Smooth muscle cell (in vitro differentiated cells): ENCODE measurements around the gene MRGPRG. TPM values are rescaled to one million over a fixed set of nuclear protein-coding genes. Genes with fewer than 3 reads are reported as not detected.

ENCODE experiments used
- DNase-seq: peaks from one replicate; lab custom pipeline; 2025; ENCODE audit not compliant: unreplicated experiment; lab: John Stamatoyannopoulos, UW
- H2AFZ ChIP-seq: fragments of 200-600 bp; sonication (generic); 2 replicates; pipeline ENCODE4 v1.6.0; 2016; ENCODE audit warnings: antibody characterized with exemption, low read depth, mild to moderate bottlenecking
- H3F3A ChIP-seq: fragments of 200-600 bp; sonication (generic); 2 replicates; pipeline ENCODE4 v1.6.0; 2017; ENCODE audit warnings: antibody characterized with exemption, low read depth
- H3K27ac ChIP-seq: fragments of 200-600 bp; sonication (generic); 2 replicates; pipeline ENCODE4 v1.5.1; 2016; ENCODE audit warnings: low read depth, mild to moderate bottlenecking
- H3K27me3 ChIP-seq: fragments of 200-600 bp; sonication (generic); 2 replicates; pipeline ENCODE4 v1.6.1; 2016; ENCODE audit warnings: low read depth, mild to moderate bottlenecking
- H3K36me3 ChIP-seq: fragments of 200-600 bp; sonication (generic); 2 replicates; pipeline ENCODE4 v1.5.1; 2016; ENCODE audit warnings: low read depth
- H3K4me1 ChIP-seq: fragments of 200-600 bp; sonication (generic); 2 replicates; pipeline ENCODE4 v1.5.1; 2016; ENCODE audit warnings: low read depth
- H3K4me2 ChIP-seq: fragments of 200-600 bp; sonication (generic); 2 replicates; pipeline ENCODE4 v1.6.0; 2016; ENCODE audit warnings: mild to moderate bottlenecking
- H3K4me3 ChIP-seq: fragments of 200-600 bp; sonication (generic); 2 replicates; pipeline ENCODE4 v1.5.1; 2016; ENCODE audit warnings: mild to moderate bottlenecking
- H3K79me2 ChIP-seq: fragments of 200-600 bp; sonication (generic); 2 replicates; pipeline ENCODE4 v1.6.0; 2016; ENCODE audit warnings: low read depth, mild to moderate bottlenecking
- H3K9ac ChIP-seq: fragments of 200-600 bp; sonication (generic); 2 replicates; pipeline ENCODE4 v1.6.0; 2016; ENCODE audit warnings: low read depth
- H3K9me3 ChIP-seq: fragments of 200-600 bp; sonication (generic); replicated peaks from 2 replicates; pipeline ENCODE4 v1.5.1; 2016; ENCODE audit warnings: low read depth
- H4K20me1 ChIP-seq: fragments of 200-600 bp; sonication (generic); 2 replicates; pipeline ENCODE4 v1.6.0; 2016; ENCODE audit warnings: low read depth
- CTCF ChIP-seq: fragments of 200-600 bp; sonication (generic); IDR thresholded peaks from 2 replicates; pipeline ENCODE4 v1.5.1; 2017; ENCODE audit warnings: borderline replicate concordance, mild to moderate bottlenecking, antibody characterized with exemption; ENCODE audit not compliant: insufficient read depth, poor library complexity, severe bottlenecking
- WGBS: methylation state at CpG from one replicate; pipeline ENCODE4 v1.1.7; 2016; ENCODE audit warnings: low lambda C conversion rate; 5-methylcytosine and 5-hydroxymethylcytosine counted together
- polyA plus RNA-seq: library from polyadenylated mRNA; unstranded; fragments of >200 nt; fragmentation: Nextera tagmentation; extraction: Ambion mirVana; gene quantifications from 2 replicates; pipeline ENCODE4 v1.2.1, GENCODE V29; 2016
- total RNA-seq: library from RNA; depleted of rRNA; stranded (reverse); fragments of >200 nt; gene quantifications from 2 replicates; pipeline ENCODE4 v1.2.3, GENCODE V29; 2014

The MRGPRG gene
- total and polyA plus RNA-seq, 2 experiments from 2014 or later: not detected

GRCh38 chr11:3217818-3218482 is 663 bp downstream of the MRGPRG start:
- Histone ChIP-seq H3F3A (no peaks in the 10 kb centered on the region), H3K9me3 (no peaks in the 10 kb centered on the region), H3K79me2 (no peaks in the 10 kb centered on the region), H3K27ac (no peak overlapping the region), H3K4me2 (no peak overlapping the region), H3K9ac (no peak overlapping the region), H4K20me1 (no peaks in the 10 kb centered on the region), H2AFZ (no peak overlapping the region), H3K4me3 (no peak overlapping the region), H3K36me3 (no peaks in the 10 kb centered on the region), H3K27me3 (peaks cover 3% of the 10 kb centered on the region), H3K4me1 (no peaks in the 10 kb centered on the region)
- DNase-seq: no peak
- no peak for TF ChIP-seq CTCF
- 94% methylated on average over 43 of the region's 49 CpGs for WGBS

GRCh38 chr11:3216027-3216525 is 2.5 kb downstream of the MRGPRG start:
- Histone ChIP-seq H3K9ac (no peak overlapping the region), H3F3A (no peaks in the 10 kb centered on the region), H3K4me2 (no peak overlapping the region), H3K4me1 (no peaks in the 10 kb centered on the region), H3K27ac (no peak overlapping the region), H2AFZ (no peak overlapping the region), H3K36me3 (no peaks in the 10 kb centered on the region), H3K79me2 (no peaks in the 10 kb centered on the region), H4K20me1 (no peaks in the 10 kb centered on the region), H3K4me3 (no peak overlapping the region), H3K27me3 (peaks cover 3% of the 10 kb centered on the region), H3K9me3 (no peaks in the 10 kb centered on the region)
- DNase-seq: no peak
- WGBS: 92% methylated on average over 10 of the region's 11 CpGs
- no peak for TF ChIP-seq CTCF

GRCh38 chr11:3215346-3216026 is 3.1 kb downstream of the MRGPRG start:
- no peak overlapping the region for H3K4me2 ChIP-seq
- H3K4me3 ChIP-seq: no peak overlapping the region
- H3K27ac ChIP-seq: no peak overlapping the region
- no peak for DNase-seq
- TF ChIP-seq CTCF: no peak
- peaks cover 3% of the 10 kb centered on the region for H3K27me3 ChIP-seq
- H3K36me3 ChIP-seq: no peaks in the 10 kb centered on the region
- H3K9me3 ChIP-seq: no peaks in the 10 kb centered on the region
- no peak overlapping the region for H2AFZ ChIP-seq
- H3K9ac ChIP-seq: no peak overlapping the region
- H3F3A ChIP-seq: no peaks in the 10 kb centered on the region
- H3K4me1 ChIP-seq: no peaks in the 10 kb centered on the region
- 87% methylated on average over 17 of the region's 17 CpGs for WGBS
- no peaks in the 10 kb centered on the region for H4K20me1 ChIP-seq
- no peaks in the 10 kb centered on the region for H3K79me2 ChIP-seq

GRCh38 chr11:3214420-3214699 is 4.3 kb downstream of the MRGPRG start:
- Histone ChIP-seq H3K4me2 (no peak overlapping the region), H4K20me1 (no peaks in the 10 kb centered on the region), H3K27me3 (peaks cover 3% of the 10 kb centered on the region)

More at GRCh38 chr11:3214420-3214699, 4.3 kb downstream of the MRGPRG start:
- Histone ChIP-seq H3K4me1 (no peaks in the 10 kb centered on the region), H3K4me3 (no peak overlapping the region), H3K27ac (no peak overlapping the region), H3K36me3 (no peaks in the 10 kb centered on the region), H3K79me2 (no peaks in the 10 kb centered on the region), H3K9ac (no peak overlapping the region), H2AFZ (no peak overlapping the region), H3K9me3 (no peaks in the 10 kb centered on the region), H3F3A (no peaks in the 10 kb centered on the region)
- 90% methylated on average over 4 of the region's 4 CpGs for WGBS
- TF ChIP-seq CTCF: no peak
- no peak for DNase-seq
